IMR-90 (cell line): ENCODE results near the gene MPZL1. TPM values are rescaled to one million over a fixed set of nuclear protein-coding genes. Genes with fewer than 3 reads are reported as not detected.

Experiments used
- ATAC-seq: fragments of 200-7000 bp; cut with Tn5 transposase; 2 replicates; pipeline ENCODE4 v1.9.1; 2020; ENCODE audit warnings: low read depth, mild to moderate bottlenecking, moderate library complexity
- BruUV-seq: library from RNA; stranded (reverse); fragments of 400-500 nt; replicated peaks from 2 replicates; lab custom pipeline; 2021; lab: Mats Ljungman, UMichigan
- CTCF ChIA-PET: fragments of 300-600 bp; formaldehyde crosslinking; extraction: SDS; loops from one replicate; lab custom pipeline; 2021; ENCODE audit warnings: antibody characterized with exemption; lab: Yijun Ruan, JAX
- POLR2A ChIA-PET: fragments of 300-600 bp; sonication (Branson Sonifier 250); formaldehyde crosslinking; loops from one replicate; lab custom pipeline; 2022; ENCODE audit warnings: antibody characterized with exemption; ENCODE audit not compliant: unreplicated experiment; lab: Charles Lee
- DNase-seq: peaks from one replicate; pipeline ENCODE4 v3.0.0; 2013
- H2AFZ ChIP-seq: replicated peaks from 2 replicates; pipeline ENCODE3; 2013; ENCODE audit warnings: low read length, mild to moderate bottlenecking; ENCODE audit not compliant: poor library complexity
- H2AK5ac ChIP-seq: 2 replicates; pipeline ENCODE4 v1.6.1; 2013; ENCODE audit warnings: low read depth, low read length, inconsistent platforms
- H2AK9ac ChIP-seq: replicated peaks from 2 replicates; pipeline ENCODE3; 2013; ENCODE audit warnings: mild to moderate bottlenecking, low read depth, low read length, moderate library complexity; ENCODE audit not compliant: poor library complexity
- H2BK120ac ChIP-seq: 2 replicates; pipeline ENCODE4 v1.6.1; 2013; ENCODE audit warnings: low read depth, low read length, inconsistent platforms
- H2BK15ac ChIP-seq: 3 replicates; pipeline ENCODE4 v1.6.1; 2013; ENCODE audit warnings: low read depth, low read length, inconsistent platforms
- H2BK20ac ChIP-seq: 2 replicates; pipeline ENCODE4 v1.6.1; 2013; ENCODE audit warnings: low read depth, mild to moderate bottlenecking, inconsistent platforms, low read length, moderate library complexity
- H2BK5ac ChIP-seq: 2 replicates; pipeline ENCODE4 v1.6.1; 2013; ENCODE audit warnings: mild to moderate bottlenecking, low read depth, low read length, inconsistent platforms; ENCODE audit not compliant: poor library complexity, severe bottlenecking
- H3K14ac ChIP-seq: replicated peaks from 2 replicates; pipeline ENCODE4 v1.6.1; 2013; ENCODE audit warnings: low read depth, low read length, inconsistent platforms
- H3K18ac ChIP-seq: 2 replicates; pipeline ENCODE4 v1.6.1; 2013; ENCODE audit warnings: low read depth, low read length, control low read depth
- H3K23ac ChIP-seq: 2 replicates; pipeline ENCODE4 v1.6.1; 2013; ENCODE audit warnings: low read depth, low read length, inconsistent platforms
- H3K27ac ChIP-seq: 2 replicates; pipeline ENCODE4 v1.5.1; 2013; ENCODE audit warnings: mild to moderate bottlenecking, control low read depth, low read length; ENCODE audit not compliant: insufficient read depth
- H3K27me3 ChIP-seq: 2 replicates; pipeline ENCODE4 v1.6.1; 2013; ENCODE audit warnings: low read length; ENCODE audit not compliant: control insufficient read depth, insufficient read depth
- H3K36me3 ChIP-seq: 2 replicates; pipeline ENCODE4 v1.6.1; 2013; ENCODE audit warnings: low read length, mixed read lengths; ENCODE audit not compliant: control insufficient read depth, insufficient read depth
- H3K4ac ChIP-seq: 2 replicates; pipeline ENCODE4 v1.6.1; 2013; ENCODE audit warnings: low read depth, low read length, inconsistent platforms
- H3K4me1 ChIP-seq: 2 replicates; pipeline ENCODE4 v1.6.1; 2013; ENCODE audit warnings: low read length, mixed read lengths; ENCODE audit not compliant: control insufficient read depth, insufficient read depth
- H3K4me2 ChIP-seq: 2 replicates; pipeline ENCODE4 v1.6.1; 2013; ENCODE audit warnings: low read depth, mild to moderate bottlenecking, control low read depth, low read length, moderate library complexity
- H3K4me3 ChIP-seq: 2 replicates; pipeline ENCODE4 v1.5.1; 2013; ENCODE audit warnings: low read depth, mild to moderate bottlenecking, control low read depth, low read length, moderate library complexity; ENCODE audit not compliant: insufficient read depth
- H3K56ac ChIP-seq: 2 replicates; pipeline ENCODE4 v1.6.1; 2013; ENCODE audit warnings: low read length, inconsistent platforms; ENCODE audit not compliant: insufficient read depth; ENCODE audit errors: extremely low read depth
- H3K79me1 ChIP-seq, 2 experiments: 2 replicates each; pipeline ENCODE4 v1.6.1; 2013; ENCODE audit warnings: low read length in 2 of 2, inconsistent platforms in 1 of 2, low read depth in 1 of 2
- H3K9ac ChIP-seq: 2 replicates; pipeline ENCODE4 v1.6.1; 2013; ENCODE audit warnings: low read depth, low read length, control low read depth
- H3K9me1 ChIP-seq: 2 replicates; pipeline ENCODE4 v1.6.1; 2013; ENCODE audit warnings: low read length, inconsistent platforms; ENCODE audit not compliant: insufficient read depth
- H3K9me3 ChIP-seq: 2 replicates; pipeline ENCODE4 v1.6.1; 2013; ENCODE audit warnings: low read length; ENCODE audit not compliant: control insufficient read depth, insufficient read depth
- H4K20me1 ChIP-seq: 2 replicates; pipeline ENCODE4 v1.6.1; 2013; ENCODE audit warnings: low read length, inconsistent platforms; ENCODE audit not compliant: insufficient read depth
- H4K5ac ChIP-seq: 2 replicates; pipeline ENCODE4 v1.6.1; 2013; ENCODE audit warnings: mild to moderate bottlenecking, low read depth, low read length, control low read depth
- H4K8ac ChIP-seq, 2 experiments: 2 replicates each; pipeline ENCODE4 v1.6.1; 2013; ENCODE audit warnings: low read depth in 2 of 2, low read length in 2 of 2, control low read depth in 1 of 2, inconsistent platforms in 1 of 2
- H4K91ac ChIP-seq: 2 replicates; pipeline ENCODE4 v1.6.1; 2013; ENCODE audit warnings: low read depth, low read length, inconsistent platforms; ENCODE audit not compliant: insufficient read depth
- CHD1 ChIP-seq: IDR thresholded peaks from 2 replicates; pipeline ENCODE4 v1.6.1; 2012; ENCODE audit warnings: low read depth, low read length, improper control_type of control experiment
- CTCF ChIP-seq: conservative IDR thresholded peaks from 2 replicates; pipeline ENCODE4 v1.5.1; 2012; ENCODE audit warnings: mild to moderate bottlenecking, low read depth, low read length, improper control_type of control experiment
- MXI1 ChIP-seq: IDR thresholded peaks from 2 replicates; pipeline ENCODE4 v1.6.1; 2012; ENCODE audit warnings: low read depth, mild to moderate bottlenecking, low read length, moderate library complexity, borderline replicate concordance
- POLR2A ChIP-seq: IDR thresholded peaks from 2 replicates; pipeline ENCODE4 v1.6.1; 2012; ENCODE audit warnings: mild to moderate bottlenecking, low read depth, low read length
- RAD21 ChIP-seq: IDR thresholded peaks from 2 replicates; pipeline ENCODE4 v1.6.1; 2012; ENCODE audit warnings: low read length, improper control_type of control experiment
- RCOR1 ChIP-seq: IDR thresholded peaks from 2 replicates; pipeline ENCODE4 v1.6.1; 2012; ENCODE audit warnings: mild to moderate bottlenecking, low read length, improper control_type of control experiment; ENCODE audit not compliant: insufficient replicate concordance
- WGBS, 2 experiments: methylation state at CpG; one replicate each; pipeline versions ENCODE4 v1.1.5 to v1.1.7; 2013; ENCODE audit warnings: missing lambda C conversion rate in 2 of 2; ENCODE audit not compliant: insufficient read length in 1 of 2; ENCODE audit errors: extremely low coverage in 2 of 2; 5-methylcytosine and 5-hydroxymethylcytosine counted together
- dilution Hi-C: fragments of 300-500 bp; cut with HindIII; formaldehyde crosslinking; loops from one replicate; pipeline ENCODE4 v1.14.3; 2018; ENCODE audit warnings: low sequenced_read_pairs; ENCODE audit not compliant: unreplicated experiment
- in situ Hi-C: fragments of 300-500 bp; cut with MboI; formaldehyde crosslinking; loops from 3 replicates; pipeline ENCODE4 v1.14.3; 2019; ENCODE audit warnings: low sequenced_read_pairs, inconsistent platforms, mixed read lengths
- intact Hi-C: fragments of 100-400 bp; cut with micrococcal nuclease; formaldehyde crosslinking; loops from 2 replicates; pipeline ENCODE4 v1.10.0; 2022
- polyA plus RNA-seq, 3 experiments: library from polyadenylated mRNA; depleted of rRNA; stranded (reverse); fragments of >200 nt; gene quantifications; 2 replicates each; pipeline ENCODE4 v1.2.3, GENCODE V29; 2012; ENCODE audit warnings: low replicate concordance in 1 of 3
- total RNA-seq: library from RNA; depleted of rRNA; stranded (reverse); fragments of >200 nt; gene quantifications from 2 replicates; pipeline ENCODE4 v1.2.3, GENCODE V29; 2012

The MPZL1 gene
- total and polyA plus RNA-seq, 2 of the 4 experiments (the other 2 are of a cell fraction): 55.3 to 87.3 TPM

DNA sequence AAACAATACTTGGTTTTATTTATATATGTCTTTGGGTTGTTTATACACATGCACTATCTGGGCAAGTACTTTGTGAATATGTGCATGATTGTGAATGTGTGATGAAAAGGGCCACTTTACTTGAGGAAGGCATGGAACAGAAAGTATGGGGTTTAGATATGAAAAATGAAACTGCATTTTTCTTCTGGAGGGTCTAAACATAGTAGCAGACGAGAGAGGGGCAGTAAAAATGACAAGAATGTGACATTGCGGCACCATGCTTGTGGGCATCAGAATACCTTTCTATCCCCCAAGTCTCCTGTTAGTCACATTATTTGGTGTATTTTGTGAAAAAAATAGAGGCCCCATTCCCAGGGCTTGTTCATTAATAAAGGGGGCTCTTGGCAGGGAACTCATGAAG lies 15.4 kb upstream of the MPZL1 start:
- H3K56ac ChIP-seq: no peak overlapping the region
- H4K91ac ChIP-seq: no peak overlapping the region
- no peaks in the 10 kb centered on the region for H3K4me1 ChIP-seq
- no peak overlapping the region for H3K14ac ChIP-seq
- no peak overlapping the region for H3K4ac ChIP-seq
- no peak overlapping the region for H2BK120ac ChIP-seq
- H3K27ac ChIP-seq: no peak overlapping the region
- ChIA-PET CTCF (interaction anchor here (0.7 to 2.7 kb wide), 2 partner anchors 9 kb away, joined by 3 to 10 read pairs; no protein-coding TSS in a partner anchor), POLR2A (no interaction called here)
- no peaks in the 10 kb centered on the region for H4K20me1 ChIP-seq
- in situ Hi-C loops (no loop called here), intact Hi-C loops (loop anchor here (5.0 kb wide), 1 partner anchor 761 kb away; no protein-coding TSS in a partner anchor), dilution Hi-C loops (no loop called here)
- H4K8ac ChIP-seq: no peak overlapping the region
- no TSS peak for BruUV-seq
- H2BK5ac ChIP-seq: no peak overlapping the region
- H2BK15ac ChIP-seq: no peak overlapping the region
- no peak overlapping the region for H3K9ac ChIP-seq
- no peaks in the 10 kb centered on the region for H3K79me1 ChIP-seq
- DNase-seq: no peak
- no peak overlapping the region for H3K23ac ChIP-seq
- no peak overlapping the region for H3K4me3 ChIP-seq
- no peak overlapping the region for H2AK9ac ChIP-seq
- no peak overlapping the region for H3K18ac ChIP-seq
- TF ChIP-seq RAD21 (no peak), RCOR1 (no peak), MXI1 (no peak), POLR2A (no peak), CTCF (no peak), CHD1 (no peak)
- no peaks in the 10 kb centered on the region for H3K36me3 ChIP-seq
- H2AFZ ChIP-seq: no peak overlapping the region
- H3K27me3 ChIP-seq: peaks cover 48% of the 10 kb centered on the region
- H2BK20ac ChIP-seq: no peak overlapping the region
- H3K4me2 ChIP-seq: no peak overlapping the region
- H3K9me3 ChIP-seq: no peaks in the 10 kb centered on the region
- no peak overlapping the region for H2AK5ac ChIP-seq
- no peaks in the 10 kb centered on the region for H3K9me1 ChIP-seq
- ATAC-seq: no peak
- WGBS, 2 experiments: 40% methylated on average over 1 of the region's 2 CpGs; no CpG with 5 or more reads in 1 of the 2 experiments
- no peak overlapping the region for H4K5ac ChIP-seq
